ENCODE results near the gene SCN3B. TPM values are rescaled to one million over a fixed set of nuclear protein-coding genes. Genes with fewer than 3 reads are reported as not detected.

Gene SCN3B
- total RNA-seq, 2 experiments from 2014 or later = not detected

GRCh38 chr11:123608371-123608770, 46.1 kb downstream of the SCN3B start:
- Mint-ChIP-seq H3K4me3 (no peak overlapping the region), H3K36me3 (ENCODE audit: low read depth) (peaks cover 41% of the 10 kb centered on the region), H3K27me3 (no peaks in the 10 kb centered on the region), H3K27ac (no peak overlapping the region), H3K9me3 (no peaks in the 10 kb centered on the region), H3K4me1 (no peaks in the 10 kb centered on the region)
- ChIA-PET POLR2A (no interaction called here), CTCF (interaction anchor here (1.5 kb wide), 1 partner anchor 45 kb away, joined by 3 read pairs; no protein-coding TSS in a partner anchor)
- DNase-seq = no peak

GRCh38 chr11:123607781-123608180, 46.6 kb downstream of the SCN3B start:
- Mint-ChIP-seq H3K4me1 (no peaks in the 10 kb centered on the region), H3K36me3 (ENCODE audit: low read depth) (peaks cover 36% of the 10 kb centered on the region), H3K4me3 (no peak overlapping the region), H3K9me3 (no peaks in the 10 kb centered on the region), H3K27ac (no peak overlapping the region), H3K27me3 (no peaks in the 10 kb centered on the region)
- POLR2A ChIA-PET = no interaction called here
- no peak for DNase-seq
- CTCF ChIA-PET = interaction anchor here (1.5 to 1.7 kb wide), 2 partner anchors 11 to 45 kb away, joined by 3 to 4 read pairs; no protein-coding TSS in a partner anchor

DNA sequence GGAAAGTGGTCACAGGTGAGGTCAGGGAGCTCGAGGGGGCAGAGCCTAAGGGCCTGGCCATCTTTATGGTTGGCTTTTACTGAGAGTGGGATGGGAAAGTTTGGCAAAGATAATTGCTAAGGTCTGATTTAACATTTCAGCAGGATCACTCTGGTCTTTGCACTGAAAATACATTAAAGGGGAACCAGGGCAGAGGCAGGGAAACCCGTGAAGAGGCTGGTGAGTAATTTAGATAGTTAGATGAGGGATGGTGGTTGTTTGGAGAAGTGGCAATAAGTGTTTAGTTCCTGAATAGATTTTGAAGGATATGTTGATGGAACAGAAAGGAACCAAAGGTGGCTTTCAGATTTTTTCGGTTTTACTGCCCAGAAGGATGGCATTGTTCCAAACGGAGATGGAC, 50.8 kb downstream of the SCN3B start:
- Mint-ChIP-seq H3K36me3 (ENCODE audit: low read depth) (peaks cover 38% of the 10 kb centered on the region), H3K9me3 (no peaks in the 10 kb centered on the region), H3K27ac (peak overlapping the region; percentile 33), H3K27me3 (no peaks in the 10 kb centered on the region), H3K4me3 (no peak overlapping the region), H3K4me1 (no peaks in the 10 kb centered on the region)
- ChIA-PET POLR2A (no interaction called here), CTCF (no interaction called here)
- DNase-seq = no peak

DNA sequence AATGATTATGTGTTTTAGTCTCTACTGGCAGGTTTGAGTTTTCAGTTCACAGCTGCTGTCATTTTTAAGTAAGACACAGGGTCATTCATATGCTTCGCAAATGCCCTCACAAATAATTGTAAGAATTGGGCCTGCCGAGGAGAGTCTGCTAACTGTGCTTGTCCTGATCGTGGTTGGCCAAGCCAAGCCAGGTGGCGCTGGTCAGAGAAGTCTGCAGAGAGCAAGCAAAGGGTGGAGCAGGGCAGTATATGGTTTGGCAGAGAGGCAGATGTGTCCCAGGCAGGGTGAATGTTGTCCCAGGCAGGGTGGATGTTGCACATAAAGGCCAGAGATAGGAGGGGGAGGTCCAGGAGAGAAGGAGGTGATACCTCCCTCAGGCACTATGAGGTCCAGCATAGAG, 52.7 kb downstream of the SCN3B start:
- no peak overlapping the region for H3K27ac Mint-ChIP-seq
- ChIA-PET CTCF (no interaction called here), POLR2A (no interaction called here)
- no peaks in the 10 kb centered on the region for H3K4me1 Mint-ChIP-seq
- DNase-seq = no peak
- H3K4me3 Mint-ChIP-seq = no peak overlapping the region
- peaks cover 38% of the 10 kb centered on the region for H3K36me3 Mint-ChIP-seq (ENCODE audit: low read depth)
- no peaks in the 10 kb centered on the region for H3K27me3 Mint-ChIP-seq
- H3K9me3 Mint-ChIP-seq = no peaks in the 10 kb centered on the region

DNA sequence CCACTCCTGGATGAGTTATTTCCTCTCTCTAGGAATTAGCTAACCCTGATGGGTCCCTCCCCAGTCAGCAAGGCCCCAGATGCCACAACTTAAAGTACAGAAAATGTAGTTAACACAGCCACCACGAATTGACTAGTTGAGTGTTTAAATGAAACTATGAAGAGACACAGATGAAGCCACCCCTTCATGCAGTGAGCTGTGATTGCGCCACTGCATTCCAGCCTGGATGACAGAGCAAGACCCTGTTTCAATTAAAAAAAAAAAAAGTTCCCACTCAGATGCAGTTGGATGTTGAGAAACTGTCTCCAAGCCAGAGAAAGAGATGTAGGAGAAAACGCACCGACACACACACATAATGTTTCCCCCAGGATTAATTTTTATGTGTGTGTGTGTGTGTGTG, 53.3 kb downstream of the SCN3B start:
- H3K27ac Mint-ChIP-seq = no peak overlapping the region
- no peaks in the 10 kb centered on the region for H3K4me1 Mint-ChIP-seq
- ChIA-PET POLR2A (no interaction called here), CTCF (interaction anchor here (0.5 kb wide), 1 partner anchor 36 kb away, joined by 9 read pairs; no protein-coding TSS in a partner anchor)
- no peak for DNase-seq
- H3K9me3 Mint-ChIP-seq = no peaks in the 10 kb centered on the region
- peaks cover 39% of the 10 kb centered on the region for H3K36me3 Mint-ChIP-seq (ENCODE audit: low read depth)
- no peaks in the 10 kb centered on the region for H3K27me3 Mint-ChIP-seq
- H3K4me3 Mint-ChIP-seq = no peak overlapping the region

- CTCF ChIA-PET = no interaction called here
- no peak for DNase-seq
- H3K27ac Mint-ChIP-seq = no peak overlapping the region
- no peaks in the 10 kb centered on the region for H3K9me3 Mint-ChIP-seq
- H3K4me1 Mint-ChIP-seq = no peaks in the 10 kb centered on the region
- H3K27me3 Mint-ChIP-seq = no peaks in the 10 kb centered on the region
- H3K4me3 Mint-ChIP-seq = no peak overlapping the region
- POLR2A ChIA-PET = no interaction called here
- H3K36me3 Mint-ChIP-seq (ENCODE audit: low read depth) = peaks cover 27% of the 10 kb centered on the region
These were observed 56.6 kb downstream of the SCN3B start for GRCh38 chr11:123597859-123598258.

GRCh38 chr11:123594921-123595320, 59.5 kb downstream of the SCN3B start:
- POLR2A ChIA-PET = no interaction called here
- Mint-ChIP-seq H3K27ac (no peak overlapping the region), H3K4me1 (no peaks in the 10 kb centered on the region), H3K4me3 (no peak overlapping the region), H3K36me3 (ENCODE audit: low read depth) (peaks cover 15% of the 10 kb centered on the region), H3K27me3 (no peaks in the 10 kb centered on the region), H3K9me3 (no peaks in the 10 kb centered on the region)
- CTCF ChIA-PET = interaction anchor here (1.0 kb wide), 1 partner anchor 10 kb away, joined by 3 read pairs; no protein-coding TSS in a partner anchor
- no peak for DNase-seq

GRCh38 chr11:123594188-123594901, 60.1 kb downstream of the SCN3B start:
- POLR2A ChIA-PET = no interaction called here

GRCh38 chr11:123593570-123593969, 60.9 kb downstream of the SCN3B start:
- H3K36me3 Mint-ChIP-seq (ENCODE audit: low read depth) = peaks cover 11% of the 10 kb centered on the region
- H3K27me3 Mint-ChIP-seq = no peaks in the 10 kb centered on the region
- ChIA-PET CTCF (no interaction called here), POLR2A (no interaction called here)
- H3K27ac Mint-ChIP-seq = no peak overlapping the region
- no peaks in the 10 kb centered on the region for H3K4me1 Mint-ChIP-seq
- H3K9me3 Mint-ChIP-seq = no peaks in the 10 kb centered on the region
- H3K4me3 Mint-ChIP-seq = no peak overlapping the region
- DNase-seq = no peak

More at GRCh38 chr11:123594188-123594901, 60.1 kb downstream of the SCN3B start:
- no peak overlapping the region for H3K4me3 Mint-ChIP-seq
- peaks cover 15% of the 10 kb centered on the region for H3K36me3 Mint-ChIP-seq (ENCODE audit: low read depth)
- CTCF ChIA-PET = interaction anchor here (1.0 kb wide), 1 partner anchor 9 kb away, joined by 3 read pairs; no protein-coding TSS in a partner anchor
- H3K4me1 Mint-ChIP-seq = no peaks in the 10 kb centered on the region
- no peaks in the 10 kb centered on the region for H3K9me3 Mint-ChIP-seq
- no peaks in the 10 kb centered on the region for H3K27me3 Mint-ChIP-seq
- H3K27ac Mint-ChIP-seq = no peak overlapping the region
- no peak for DNase-seq

GRCh38 chr11:123590296-123590912, 64.0 kb downstream of the SCN3B start:
- CTCF ChIA-PET = interaction anchor here (2.8 kb wide), 1 partner anchor 10 kb away, joined by 12 read pairs; no protein-coding TSS in a partner anchor
- H3K9me3 Mint-ChIP-seq = no peaks in the 10 kb centered on the region

DNA sequence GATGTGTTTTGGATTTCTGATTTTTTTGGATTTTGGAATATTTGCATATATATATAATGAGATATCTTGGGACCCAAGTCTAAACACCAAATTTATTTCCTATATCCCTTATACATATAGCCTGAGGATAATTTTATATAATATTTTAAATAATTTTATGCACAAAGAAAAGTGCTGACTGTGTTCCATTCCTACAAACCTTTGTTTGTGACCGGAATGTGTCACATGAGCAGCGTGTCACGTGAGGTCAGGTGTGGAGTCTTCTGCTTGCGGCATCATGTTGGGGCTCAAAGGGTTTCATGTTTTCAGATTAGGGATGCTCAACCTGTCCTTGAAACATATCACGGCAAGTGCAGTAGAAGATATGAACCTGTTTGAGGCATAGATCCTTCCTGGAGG, 65.6 kb downstream of the SCN3B start:
- Mint-ChIP-seq H3K9me3 (no peaks in the 10 kb centered on the region), H3K4me1 (peaks cover 4% of the 10 kb centered on the region), H3K27ac (no peak overlapping the region), H3K4me3 (no peak overlapping the region), H3K36me3 (ENCODE audit: low read depth) (peaks cover 2% of the 10 kb centered on the region), H3K27me3 (no peaks in the 10 kb centered on the region)
- no peak for DNase-seq
- CTCF ChIA-PET = interaction anchor here (2.8 kb wide), 1 partner anchor 8 kb away, joined by 12 read pairs; no protein-coding TSS in a partner anchor
- POLR2A ChIA-PET = no interaction called here

More at GRCh38 chr11:123590296-123590912, 64.0 kb downstream of the SCN3B start:
- no peaks in the 10 kb centered on the region for H3K4me1 Mint-ChIP-seq
- no peak overlapping the region for H3K27ac Mint-ChIP-seq
- H3K4me3 Mint-ChIP-seq = no peak overlapping the region
- H3K36me3 Mint-ChIP-seq (ENCODE audit: low read depth) = peaks cover 2% of the 10 kb centered on the region
- no peaks in the 10 kb centered on the region for H3K27me3 Mint-ChIP-seq
- no peak for DNase-seq
- POLR2A ChIA-PET = no interaction called here

DNA sequence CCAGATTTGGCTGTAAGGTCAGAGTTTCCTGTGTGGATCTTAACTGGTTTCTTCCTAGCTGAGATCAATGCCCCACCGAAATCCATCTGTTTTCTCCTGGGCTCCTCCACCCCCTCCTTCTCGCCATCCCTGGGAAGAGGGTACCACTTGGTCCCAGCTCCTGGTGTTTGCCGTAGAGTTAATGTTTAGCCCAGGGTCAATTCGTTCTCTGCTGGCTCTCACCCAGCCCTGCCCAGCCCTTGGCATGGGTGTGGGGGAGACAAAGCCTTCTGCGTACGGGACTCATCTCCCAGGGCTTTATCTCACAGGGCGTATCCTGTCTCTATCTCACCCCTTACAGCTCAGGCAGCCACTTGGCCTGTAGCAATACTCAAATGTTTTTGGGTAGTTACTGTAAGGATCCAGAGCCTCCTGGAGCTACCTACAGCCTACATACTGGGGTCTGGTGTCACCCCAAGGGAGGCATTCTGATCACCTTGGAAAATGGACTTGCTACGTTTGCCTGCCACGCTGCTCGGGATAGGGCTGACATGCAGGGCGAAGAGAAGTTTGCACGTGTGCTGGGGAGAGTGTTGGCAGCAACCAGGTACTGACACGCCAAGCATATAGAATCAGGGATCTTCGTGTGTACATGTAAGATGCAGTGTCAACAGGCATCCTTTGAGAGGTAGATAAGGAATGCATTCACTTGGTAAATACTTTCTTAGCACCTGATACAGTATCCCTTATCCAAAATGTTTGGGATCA, 66.1 kb downstream of the SCN3B start:
- H3K9me3 Mint-ChIP-seq = no peaks in the 10 kb centered on the region
- H3K4me3 Mint-ChIP-seq = no peak overlapping the region
- no peak for DNase-seq
- ChIA-PET POLR2A (no interaction called here), CTCF (no interaction called here)
- H3K36me3 Mint-ChIP-seq (ENCODE audit: low read depth) = peaks cover 2% of the 10 kb centered on the region
- no peaks in the 10 kb centered on the region for H3K27me3 Mint-ChIP-seq
- no peak overlapping the region for H3K27ac Mint-ChIP-seq
- H3K4me1 Mint-ChIP-seq = peaks cover 5% of the 10 kb centered on the region

DNA sequence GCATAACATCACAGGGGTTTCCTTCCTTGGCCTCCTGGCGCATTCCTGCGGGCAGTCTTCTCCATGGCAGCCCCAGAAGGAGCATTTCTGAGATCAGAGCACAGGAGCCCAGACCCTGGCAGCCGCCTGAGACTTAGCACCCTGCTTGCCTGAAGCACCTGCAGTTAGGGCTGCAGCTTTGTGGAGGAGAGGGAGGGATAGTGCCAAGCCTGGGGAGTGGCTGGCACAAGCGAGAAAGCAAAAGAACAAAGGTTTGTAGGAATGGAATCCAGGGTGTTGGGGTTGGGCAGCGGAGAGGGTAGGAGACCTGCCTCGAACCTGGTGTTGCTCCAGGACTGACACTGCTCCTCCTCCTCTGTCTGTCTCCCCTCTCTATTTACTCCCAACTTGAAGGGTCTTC, 66.9 kb downstream of the SCN3B start:
- CTCF ChIA-PET = no interaction called here
- DNase-seq = no peak
- POLR2A ChIA-PET = no interaction called here
- Mint-ChIP-seq H3K4me1 (peaks cover 9% of the 10 kb centered on the region), H3K27ac (no peak overlapping the region), H3K27me3 (no peaks in the 10 kb centered on the region), H3K4me3 (no peak overlapping the region), H3K36me3 (ENCODE audit: low read depth) (peaks cover 5% of the 10 kb centered on the region), H3K9me3 (no peaks in the 10 kb centered on the region)
